ENCODE data around the gene OR10D3.

DNA sequence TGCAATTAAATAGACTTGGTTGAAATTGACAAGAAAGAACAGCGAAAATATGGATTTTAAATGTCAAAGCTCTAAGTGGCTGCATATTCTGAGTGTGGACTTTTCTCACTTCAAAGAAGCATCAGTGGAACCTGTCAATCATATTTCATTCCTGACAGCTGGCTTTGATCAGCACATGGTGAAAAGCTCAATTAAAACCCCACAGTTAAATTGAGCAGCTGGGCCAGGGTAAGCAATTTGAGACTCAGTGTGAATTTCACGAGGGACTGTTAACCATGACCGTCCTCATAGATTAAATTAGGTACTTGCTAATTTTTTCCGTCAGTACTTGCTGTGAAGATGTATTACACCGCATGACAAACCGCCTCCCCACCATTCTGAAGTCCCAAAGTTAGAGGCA, 11.0 kb upstream of the OR10D3 start:
- TF ChIP-seq JUND (IDR thresholded peaks at IDR 0.05; ENCODE audit: low read length) (no peak), FOSL1 (IDR thresholded peaks at IDR 0.05; ENCODE audit: insufficient read depth, low read depth, low read length) (no peak), CTCF (IDR thresholded peaks at IDR 0.05; ENCODE audit: control extremely low read depth in 1 of 3, insufficient read depth in 1 of 3, low read depth in 1 of 3, low read length in 3 of 3) (no peak), CBX5 (IDR thresholded peaks at IDR 0.05; ENCODE audit: low read depth, low read length) (no peak), EP300 (IDR thresholded peaks at IDR 0.05; ENCODE audit: borderline replicate concordance in 1 of 2, low read depth in 2 of 2, low read length in 2 of 2) (no peak), POLR2A (IDR thresholded peaks at IDR 0.05; ENCODE audit: control extremely low read depth in 1 of 2, low read depth in 2 of 2, low read length in 2 of 2) (no peak)
